Inferior parietal cortex (tissue), 1 donor: ENCODE measurements around the gene SAP25.

Experiments
- DNase-seq: peaks from one replicate; pipeline ENCODE4 v3.0.0-alpha.2; 2016; ENCODE audit errors: extremely low spot score

SAP25 gene

DNA sequence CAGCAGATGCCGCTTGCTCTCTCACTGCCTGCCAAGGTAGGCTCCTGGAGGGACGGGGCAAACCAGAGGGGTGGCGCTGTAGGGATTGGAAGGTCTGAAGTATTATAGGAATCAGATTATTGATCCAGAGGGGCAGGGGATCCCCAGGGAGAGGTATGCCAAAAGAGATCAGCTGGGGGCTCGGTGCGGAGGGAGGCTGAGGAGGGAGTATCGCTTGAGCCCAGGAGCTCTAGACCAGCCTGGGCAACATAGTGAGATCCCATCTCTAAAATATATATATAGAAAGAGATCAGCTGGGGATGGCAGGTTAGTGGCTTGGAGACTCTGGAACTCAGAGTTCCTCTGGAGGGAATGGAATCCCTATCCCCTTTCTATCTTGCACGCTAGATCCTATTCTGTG lies 21.5 kb upstream of the SAP25 start:
- no peak for DNase-seq

DNA sequence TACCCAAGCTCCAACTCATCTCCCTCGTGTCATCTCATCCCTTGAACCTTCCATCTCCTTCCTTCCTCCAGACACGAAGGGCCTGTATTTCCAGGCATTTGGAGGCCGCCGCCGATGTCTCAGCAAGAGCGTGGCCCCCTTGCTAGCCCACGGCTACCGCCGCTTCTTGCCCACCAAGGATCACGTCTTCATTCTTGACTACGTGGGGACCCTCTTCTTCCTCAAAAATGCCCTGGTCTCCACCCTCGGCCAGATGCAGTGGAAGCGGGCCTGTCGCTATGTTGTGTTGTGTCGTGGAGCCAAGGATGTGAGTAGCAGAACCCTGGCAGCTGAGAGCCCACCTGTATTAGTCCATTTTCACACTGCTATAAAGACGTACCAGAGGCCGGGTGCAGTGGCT lies 17.9 kb upstream of the SAP25 start:
- DNase-seq: no peak

DNA sequence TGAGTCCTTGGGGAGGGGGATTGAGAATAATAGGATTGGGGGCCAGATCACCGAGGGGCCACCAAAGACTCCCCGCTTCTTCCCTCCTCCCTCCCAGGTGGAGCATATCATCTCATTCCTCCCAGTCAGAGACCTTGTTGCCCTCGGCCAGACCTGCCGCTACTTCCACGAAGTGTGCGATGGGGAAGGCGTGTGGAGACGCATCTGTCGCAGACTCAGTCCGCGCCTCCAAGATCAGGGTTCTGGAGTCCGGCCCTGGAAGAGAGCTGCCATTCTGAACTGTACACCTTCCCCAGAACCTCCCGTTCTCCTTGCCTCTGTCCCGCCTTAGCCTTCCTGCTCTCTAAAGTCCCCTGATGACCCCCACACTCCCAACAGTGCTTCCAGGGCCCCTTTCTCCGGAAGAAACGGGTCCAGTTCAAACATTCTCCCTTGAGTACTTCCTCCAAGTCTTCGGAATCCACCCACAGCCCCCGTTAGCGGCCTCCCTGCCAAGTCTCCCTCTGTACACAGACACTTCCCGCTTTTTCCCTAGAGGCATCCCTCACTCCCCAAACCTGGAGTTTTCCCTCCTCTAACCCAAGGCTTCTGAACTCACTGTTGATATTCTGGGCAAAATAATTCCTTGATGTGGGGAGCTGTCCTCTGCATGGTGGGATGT lies 16.5 kb upstream of the SAP25 start:
- DNase-seq: no peak

DNA sequence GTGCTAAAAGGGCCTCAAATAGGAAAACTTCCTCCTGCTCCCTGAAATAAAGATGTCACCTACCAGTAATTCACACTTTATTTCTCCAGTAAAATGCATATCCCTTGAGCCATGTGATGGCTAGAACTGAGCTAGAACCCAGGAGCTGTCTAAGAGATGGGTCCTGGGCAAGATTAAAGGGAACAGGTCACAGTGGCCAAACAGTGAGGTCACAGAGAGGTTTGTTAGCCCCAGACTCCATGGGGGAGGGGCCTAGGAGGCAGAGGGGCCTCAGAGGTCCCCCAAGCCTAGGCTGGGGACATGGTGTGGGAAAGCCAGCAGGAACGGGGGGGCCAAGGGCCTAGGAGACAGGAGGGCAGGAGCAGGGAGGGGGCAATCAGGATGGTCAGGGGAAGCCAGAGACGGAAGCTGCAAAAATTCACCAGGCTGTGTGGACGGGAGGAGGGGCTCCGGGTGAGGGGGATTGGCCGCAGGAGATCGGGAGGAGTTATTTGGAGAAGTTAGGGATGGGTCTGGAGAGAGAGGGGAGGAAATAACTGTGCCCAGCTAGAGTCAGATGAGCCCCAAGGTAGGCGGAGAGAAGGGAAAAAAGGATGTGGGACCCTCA lies 15.7 kb upstream of the SAP25 start:
- no peak for DNase-seq

DNA sequence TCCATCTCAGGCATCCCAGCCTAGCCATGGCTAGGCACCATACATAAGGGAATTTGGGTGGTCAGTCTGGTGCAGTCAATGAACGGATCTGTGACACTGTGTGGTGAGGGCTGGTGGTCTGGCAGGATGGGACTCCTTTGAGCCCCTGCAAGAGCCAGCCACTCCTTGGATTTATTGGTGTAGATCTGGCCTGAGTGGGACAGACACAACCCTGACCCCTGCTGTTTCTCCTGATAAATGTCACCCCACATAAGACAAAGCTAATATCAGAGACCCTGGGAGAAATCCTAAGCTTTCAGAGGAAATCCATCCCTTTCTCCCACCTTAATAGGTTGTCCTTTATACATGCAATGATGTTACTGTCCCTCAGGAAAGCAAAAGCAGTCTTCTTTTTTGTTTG lies 14.7 kb upstream of the SAP25 start:
- no peak for DNase-seq

DNA sequence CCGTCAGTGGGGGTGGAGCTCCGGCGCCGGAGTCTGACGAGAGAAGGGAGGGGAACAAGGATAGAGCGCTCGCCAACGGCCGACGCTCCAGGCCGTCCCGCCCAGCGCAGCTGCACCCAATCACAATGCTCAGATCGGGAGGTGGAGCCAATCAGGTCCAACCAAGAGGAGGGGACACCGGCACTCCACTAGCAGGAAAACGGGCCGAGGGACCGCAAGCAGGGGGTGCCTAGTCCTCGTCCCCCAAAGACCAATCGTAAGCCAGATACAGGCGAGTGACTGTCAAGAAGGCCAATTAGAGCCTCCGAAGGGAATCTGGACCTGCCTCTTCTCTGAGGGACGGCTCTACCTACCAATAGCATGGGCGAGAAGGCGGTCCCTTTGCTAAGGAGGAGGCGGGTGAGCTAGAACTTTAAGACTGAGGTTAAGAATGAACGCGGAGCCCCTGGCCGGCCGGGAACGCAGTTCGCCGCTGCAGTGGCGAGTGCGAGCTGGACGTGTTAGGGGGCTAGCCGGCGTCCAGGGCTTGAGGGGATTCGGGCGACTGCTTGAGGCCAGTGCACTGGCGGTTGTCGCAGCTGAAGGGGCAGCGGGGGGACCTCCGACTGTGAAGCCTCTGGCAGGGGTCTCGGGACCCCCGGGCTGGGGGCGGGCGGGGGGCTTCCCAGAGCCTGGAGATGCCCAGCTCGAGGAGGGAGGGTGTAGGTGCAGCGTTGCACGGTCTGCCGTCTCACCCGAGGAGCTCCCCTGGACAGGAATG lies 12.7 kb upstream of the SAP25 start, which contains the start of gene FBXO24:
Gene FBXO24 (plus strand): TSS at position 63 of the 760 bp plus-strand sequence. CDS start 298 bp downstream, at position 361.
- peak; percentile 100 for DNase-seq

DNA sequence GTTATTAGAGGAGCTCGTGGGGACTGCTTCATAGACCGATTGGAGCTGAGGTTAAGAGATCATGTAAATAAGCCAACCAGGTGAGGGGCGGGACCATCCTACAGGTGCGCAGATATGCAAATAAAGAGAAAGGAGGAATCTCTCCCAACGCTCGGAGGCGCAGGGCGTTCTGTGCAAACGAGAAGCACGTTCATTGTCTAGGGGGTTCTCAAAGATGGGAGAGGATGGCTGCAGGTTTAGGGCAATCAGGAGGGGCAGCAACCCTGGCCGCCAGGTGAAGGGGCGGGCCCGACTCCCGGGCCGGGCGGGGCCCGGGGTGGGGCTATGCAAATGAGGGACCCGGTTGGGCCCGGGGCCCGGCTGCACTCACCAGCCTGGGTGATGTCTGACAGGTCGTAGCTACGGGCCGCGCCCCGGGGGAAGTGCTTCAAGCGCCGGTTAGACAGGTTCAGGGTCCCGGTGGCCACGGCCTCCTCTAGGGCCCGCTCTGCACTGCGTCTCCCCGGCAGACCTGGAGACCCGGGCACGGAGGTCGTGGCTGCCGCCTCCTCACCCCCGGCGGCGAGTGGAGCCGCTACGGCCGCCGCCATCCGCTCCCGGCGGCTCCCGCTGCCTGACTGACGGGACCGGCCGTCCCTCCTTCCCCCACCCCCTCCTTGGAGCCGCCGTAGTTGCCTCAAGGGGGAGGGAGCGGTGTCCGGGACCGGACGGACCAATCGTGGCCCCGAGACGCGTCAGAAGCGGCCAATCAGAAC lies 12.0 kb upstream of the SAP25 start, which contains the start of gene LRCH4:
Gene LRCH4 (minus strand): TSS at position 619 of the 755 bp plus-strand sequence. CDS start 29 bp downstream, at position 590.
- no peak for DNase-seq

DNA sequence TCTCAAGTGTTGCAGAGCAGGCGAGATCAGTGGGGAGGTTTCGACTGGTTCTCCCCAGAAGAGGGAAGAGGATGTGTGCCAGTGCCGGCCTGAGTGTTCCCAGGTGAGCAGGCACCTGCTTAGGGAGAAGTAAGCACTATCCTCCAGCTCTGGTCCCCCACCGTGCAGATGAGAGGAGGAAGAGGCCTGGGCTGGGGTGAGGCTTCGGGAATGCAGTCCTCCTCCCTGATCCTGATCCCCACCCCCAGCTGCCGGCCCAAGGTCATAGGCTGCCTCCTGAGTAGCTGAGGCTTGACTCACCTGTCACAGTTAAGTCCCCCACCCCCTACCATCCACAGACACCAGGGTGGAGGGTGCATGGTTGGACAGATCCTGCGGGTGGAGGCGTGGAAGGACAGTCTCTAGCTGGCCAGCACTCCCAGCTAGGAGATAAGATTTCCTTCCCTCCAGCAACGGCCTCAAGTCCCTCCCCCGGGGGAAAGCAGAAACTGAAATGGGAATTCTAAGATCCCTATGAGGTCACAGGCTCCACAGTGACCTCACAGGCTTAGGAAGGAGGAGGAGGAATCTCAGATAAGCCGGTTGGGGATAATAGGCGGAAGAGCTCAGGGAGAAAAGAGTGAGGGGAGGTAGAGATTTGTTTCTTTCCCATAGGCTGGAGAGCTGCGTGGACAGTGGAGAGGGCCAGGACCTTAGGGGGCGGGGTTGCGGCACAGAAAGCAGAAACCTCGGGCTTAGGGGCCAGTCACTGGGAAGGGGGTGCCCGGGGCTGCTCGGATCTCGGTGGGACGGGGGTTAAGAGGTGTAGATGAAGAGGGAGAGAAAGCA lies 11.2 kb upstream of the SAP25 start:
- DNase-seq: no peak

DNA sequence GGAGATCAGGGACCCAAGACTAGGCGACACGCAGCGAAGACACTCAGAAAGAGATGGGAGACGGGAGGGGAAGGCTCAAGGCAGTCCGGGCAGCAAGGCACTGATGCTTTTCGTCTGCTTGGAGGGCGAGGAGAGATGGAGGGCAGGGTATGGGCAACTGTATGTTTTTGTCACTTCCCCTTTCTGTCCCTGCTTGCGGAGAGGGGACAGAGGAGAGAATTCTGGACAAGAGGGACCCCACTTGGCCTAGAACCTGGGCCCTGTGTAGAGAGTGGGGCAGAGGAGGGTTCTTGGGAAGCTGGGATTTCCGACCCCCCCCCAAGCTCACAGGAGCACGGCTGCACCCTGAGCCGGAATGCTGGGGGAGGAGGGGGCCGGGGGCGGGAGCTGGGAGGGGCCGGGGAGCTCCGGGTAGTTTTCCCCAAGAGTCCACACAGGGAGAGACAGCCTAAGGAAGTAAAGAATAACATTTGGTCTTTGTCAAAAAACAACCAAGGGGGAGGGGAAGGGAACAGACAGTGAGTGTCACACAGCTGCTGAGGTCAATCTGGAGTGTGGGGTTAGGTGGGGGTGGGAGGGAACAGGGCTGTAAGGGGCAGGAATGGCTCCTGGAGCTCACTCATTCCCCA lies 10.5 kb upstream of the SAP25 start:
- no peak for DNase-seq

DNA sequence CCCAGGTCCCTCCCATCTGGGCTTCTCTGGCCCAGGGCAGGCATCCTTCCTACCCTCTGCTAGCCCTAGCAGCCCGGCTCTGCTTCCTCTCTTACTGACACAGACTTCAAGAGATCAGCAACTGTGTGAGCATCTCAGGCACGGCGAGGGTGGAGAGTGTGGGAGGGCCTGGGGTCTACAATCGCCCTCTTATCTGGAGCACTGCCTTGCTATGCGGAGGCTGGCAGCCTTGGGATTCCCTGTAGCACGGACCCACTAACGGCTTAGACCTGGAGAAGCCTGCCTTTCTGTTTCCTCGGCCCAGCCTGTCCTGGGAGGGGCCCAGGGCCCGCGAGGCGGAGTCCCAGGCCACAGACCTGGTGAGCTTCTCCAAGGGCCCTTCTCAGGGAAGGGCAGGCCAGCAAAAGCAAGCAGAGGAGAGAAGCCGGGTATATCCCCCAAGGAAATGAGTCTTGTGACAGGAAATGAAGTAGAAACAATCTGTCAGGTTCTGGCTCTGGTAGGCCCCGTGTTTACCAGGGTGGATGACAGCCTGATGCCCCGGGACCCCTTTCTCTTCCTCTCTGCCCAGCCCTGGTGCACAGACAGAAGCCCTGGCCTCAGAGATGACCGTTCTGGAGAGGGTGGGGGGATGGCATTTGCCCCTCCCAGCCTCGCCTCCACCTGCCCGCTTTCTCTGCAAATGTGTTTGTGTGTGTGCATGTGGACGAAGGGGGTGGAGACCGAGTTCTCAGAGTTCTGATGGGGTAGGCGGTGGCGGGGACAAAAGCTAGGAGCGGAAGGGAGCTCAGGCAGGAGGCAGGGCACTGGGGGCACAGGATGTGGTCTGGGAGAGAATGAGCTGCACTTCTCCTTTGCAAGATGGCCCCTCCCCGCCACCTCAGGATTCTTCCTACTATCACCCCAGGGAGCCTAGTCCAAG lies 9.7 kb upstream of the SAP25 start:
- DNase-seq: no peak

DNA sequence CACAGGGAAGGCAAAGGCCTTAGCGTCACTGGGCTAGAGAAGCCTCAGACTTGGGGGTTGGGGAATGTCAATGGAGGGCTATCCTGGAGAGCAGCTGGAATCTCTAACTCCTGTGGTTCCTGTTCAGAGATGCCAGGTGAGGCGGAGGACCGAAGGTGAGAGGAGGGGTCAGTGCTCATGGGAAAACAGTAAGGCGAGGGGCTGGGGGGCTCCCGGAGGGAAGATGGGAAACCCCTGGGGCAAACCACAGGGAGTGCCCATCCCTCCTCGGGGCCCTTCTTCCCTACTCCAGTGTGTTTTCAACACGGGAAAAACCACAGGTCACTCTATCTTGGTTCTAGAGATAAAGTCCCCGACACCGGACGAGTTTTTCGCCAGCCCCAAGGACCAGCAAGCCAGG lies 8.9 kb upstream of the SAP25 start:
- DNase-seq: no peak

DNA sequence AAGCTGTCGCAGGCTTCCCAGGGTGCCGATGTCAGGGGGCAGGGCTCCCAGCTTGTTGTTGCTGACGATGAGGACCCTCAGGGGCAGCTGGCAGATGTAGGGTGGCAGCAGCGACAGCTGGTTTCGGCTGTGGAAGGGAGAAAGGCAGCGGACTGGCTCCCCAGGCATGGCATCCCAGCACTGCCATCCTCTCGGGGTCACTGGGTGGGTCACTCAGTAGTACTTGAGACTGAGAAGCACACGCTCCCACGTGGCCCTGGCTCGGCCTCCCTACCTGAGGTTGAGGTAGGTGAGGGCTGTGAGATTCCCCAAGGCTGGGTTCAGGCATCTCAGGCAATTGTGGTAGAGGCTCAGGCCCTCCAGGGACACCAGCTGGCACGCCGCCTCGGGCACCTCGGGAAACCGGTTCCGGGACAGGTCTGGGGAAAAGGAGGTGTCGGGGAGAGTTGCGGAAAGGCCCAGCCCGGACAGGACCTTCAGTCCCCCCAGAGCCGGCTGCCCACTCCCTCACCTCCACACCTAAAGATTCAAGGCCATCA lies 8.4 kb upstream of the SAP25 start:
- DNase-seq: no peak

DNA sequence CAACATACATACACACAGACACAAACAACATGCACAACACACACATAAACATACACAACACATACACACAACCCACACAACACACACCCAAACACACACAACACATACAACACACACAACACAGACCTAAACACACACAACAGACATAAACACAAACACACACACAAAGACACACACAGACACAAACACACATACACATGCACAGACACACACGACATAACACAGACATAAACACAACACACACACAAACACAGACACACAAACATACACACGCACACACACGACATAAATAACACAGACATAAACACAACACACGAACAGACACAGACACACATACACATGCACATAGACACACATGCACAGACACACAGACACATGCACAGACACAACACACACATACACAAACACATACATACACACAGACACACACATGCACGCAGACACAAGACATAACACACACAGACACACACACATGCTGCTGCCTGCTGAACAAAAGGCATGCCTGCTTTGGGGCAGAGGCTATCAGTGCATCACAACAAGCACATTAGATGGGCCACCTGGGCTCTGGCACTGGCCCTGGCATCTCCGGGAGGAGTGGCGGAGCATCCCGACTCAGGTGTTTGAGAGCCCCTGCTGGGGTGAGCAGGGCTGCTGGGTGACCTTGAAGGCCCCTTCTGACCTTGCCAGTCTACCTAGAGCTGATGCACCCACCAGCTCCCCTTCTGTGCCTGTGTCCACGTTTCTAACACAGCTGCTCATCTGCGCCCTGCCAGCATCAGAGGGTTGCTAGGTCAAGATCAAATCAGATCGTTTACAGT lies 7.0 kb upstream of the SAP25 start:
- DNase-seq: no peak

DNA sequence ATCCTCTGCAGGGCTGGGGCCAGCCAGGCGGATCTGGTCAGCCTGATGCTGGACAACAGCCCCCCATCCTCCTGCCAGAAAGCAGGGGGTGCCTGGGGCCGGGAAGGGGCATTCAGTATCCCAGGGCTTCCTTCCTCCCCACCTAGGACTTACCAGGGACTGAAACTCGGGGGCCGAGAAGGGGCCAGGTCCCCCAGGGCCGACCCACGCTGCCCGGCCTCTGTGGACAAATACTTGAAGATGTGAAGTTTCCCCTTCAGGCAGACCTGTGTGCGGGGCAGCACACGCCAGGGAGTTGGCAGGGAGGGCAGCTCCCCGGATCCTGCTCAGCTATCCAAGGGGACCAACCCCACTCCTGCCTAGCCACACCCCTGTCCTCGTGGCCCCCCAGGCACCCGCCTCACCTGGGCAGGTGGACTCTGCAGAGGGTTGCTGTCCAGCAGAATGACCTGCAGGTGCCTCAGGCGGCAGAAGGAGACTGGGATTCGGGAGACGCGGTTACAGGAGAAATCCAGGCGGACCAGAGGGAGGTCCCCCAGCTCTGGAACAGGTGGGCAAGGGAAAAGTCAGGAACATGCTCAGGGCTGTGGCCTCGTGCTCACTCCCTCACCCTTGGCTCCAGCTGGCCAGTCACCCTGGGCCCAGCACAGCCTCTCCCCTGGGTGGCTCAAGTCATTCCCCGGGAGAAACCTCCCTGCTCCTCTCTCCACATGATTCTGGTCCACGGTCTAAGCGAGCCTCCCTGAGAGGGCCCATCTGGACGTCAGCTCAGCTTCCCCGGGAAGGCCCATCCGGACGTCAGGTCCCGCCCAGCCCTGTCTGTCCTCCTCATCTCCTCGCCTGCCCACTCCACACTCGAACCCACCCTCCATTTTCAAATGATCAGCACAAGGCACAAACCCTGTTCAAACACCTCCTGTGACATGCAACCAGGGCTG lies 4.8 kb upstream of the SAP25 start:
- DNase-seq: no peak

DNA sequence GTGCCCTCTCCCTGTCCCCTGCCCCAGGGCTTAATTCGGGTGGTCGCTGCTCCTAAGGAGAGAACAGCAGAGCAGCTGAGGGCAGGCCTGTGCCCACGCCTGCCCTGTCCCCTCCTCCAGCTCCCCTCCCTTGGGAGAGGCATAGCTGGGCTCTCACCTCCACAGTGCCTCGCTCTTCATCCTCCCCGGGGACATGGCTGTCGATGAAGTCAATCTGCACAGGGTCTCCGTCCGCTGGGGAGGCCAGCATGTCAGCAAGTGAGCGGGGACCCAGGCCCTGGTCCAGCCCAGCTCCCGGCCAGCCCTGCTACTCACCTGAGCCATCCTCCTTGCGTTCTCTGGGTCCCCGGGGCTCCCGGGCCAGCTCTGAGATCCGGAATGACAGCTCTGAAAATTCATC lies 3.8 kb upstream of the SAP25 start:
- DNase-seq: no peak

DNA sequence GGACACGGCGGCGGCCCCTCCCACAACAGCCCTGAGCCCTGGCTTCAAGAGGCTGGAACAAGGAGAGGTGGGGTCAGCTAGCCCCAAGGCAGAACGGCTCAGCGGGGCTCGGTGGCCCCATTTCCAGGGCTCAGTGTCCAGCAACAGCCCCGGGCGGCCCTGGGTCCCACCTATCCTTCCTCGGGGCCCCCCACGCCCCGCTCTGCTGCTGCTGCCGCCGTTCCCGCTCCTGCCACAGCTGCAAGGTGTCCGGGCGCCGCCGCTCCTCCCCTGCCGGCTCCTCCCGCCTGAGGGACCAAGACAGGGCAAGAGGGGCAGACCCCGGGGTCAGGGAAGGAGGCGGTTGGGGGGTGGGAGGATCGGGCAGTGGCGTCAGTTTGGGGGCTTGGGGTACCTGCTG lies 3.4 kb upstream of the SAP25 start:
- no peak for DNase-seq

DNA sequence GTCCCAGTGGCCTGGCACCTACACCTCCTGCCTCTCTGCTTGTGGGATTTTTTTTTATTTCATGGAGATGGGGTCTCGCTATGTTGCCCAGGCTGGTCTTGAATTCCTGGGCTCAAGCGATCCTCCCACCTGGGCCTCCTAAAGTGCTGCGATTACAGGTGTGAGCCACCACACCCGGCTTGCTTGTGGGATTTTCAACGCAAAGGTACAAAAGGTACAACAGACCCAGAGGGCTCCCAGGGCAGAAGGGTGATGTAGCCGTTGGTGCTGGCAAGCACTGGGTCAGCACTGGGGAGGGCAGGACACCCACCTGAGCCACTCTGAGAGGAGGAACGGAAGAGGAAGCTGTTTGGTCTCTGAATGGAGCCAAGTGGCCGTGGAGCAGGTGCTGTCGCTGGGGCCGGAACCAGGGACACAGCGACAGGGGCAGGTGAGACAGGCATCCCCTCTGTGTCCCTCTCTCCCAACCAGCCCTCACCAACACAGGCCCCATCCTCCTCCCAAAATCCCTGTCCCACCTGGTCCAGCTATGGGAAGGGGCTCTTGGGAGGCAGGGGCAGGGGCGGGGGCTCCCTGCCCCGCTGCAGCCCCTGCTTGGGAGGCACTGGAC lies 2.8 kb upstream of the SAP25 start:
- no peak for DNase-seq
